NCI-H460 (cell line): Measurements from ENCODE around the gene EPYC. TPM values are rescaled to one million over a fixed set of nuclear protein-coding genes. Genes with fewer than 3 reads are reported as not detected.
"Not testable (repeated sequence)": the region's sequence is repeated elsewhere in the genome, so short reads cannot be mapped to it uniquely, and the experiment has no call there.

Source experiments
- DNase-seq: peaks from one replicate; pipeline ENCODE4 v3.0.0-alpha.2; 2016; ENCODE audit warnings: low read depth; ENCODE audit errors: extremely low read depth
- total RNA-seq: library from RNA; depleted of rRNA; stranded (reverse); fragments of >200 nt; shearing (Covaris generic); gene quantifications from 2 replicates; pipeline ENCODE4 v1.2.3, GENCODE V29; 2014

EPYC gene
- total RNA-seq, 1 experiment from 2014 or later, result not detected

- no peak for DNase-seq
These were observed 12.8 kb downstream of the EPYC start for GRCh38 chr12:90991952-90992465.

GRCh38 chr12:90990611-90991010 is 14.2 kb downstream of the EPYC start:
- DNase-seq, result no peak

- no peak for DNase-seq
These were observed 15.1 kb downstream of the EPYC start for GRCh38 chr12:90989686-90990111.

- DNase-seq, result no peak
These were observed 17.3 kb downstream of the EPYC start for GRCh38 chr12:90987520-90987919.

GRCh38 chr12:90987101-90987500 is 17.7 kb downstream of the EPYC start:
- DNase-seq, result no peak

- DNase-seq, result not testable (repeated sequence)
These were observed 19.4 kb downstream of the EPYC start for GRCh38 chr12:90985331-90985730.

GRCh38 chr12:90984114-90984513 is 20.7 kb downstream of the EPYC start:
- DNase-seq, result no peak

- no peak for DNase-seq
These were observed 22.6 kb downstream of the EPYC start for GRCh38 chr12:90982170-90982569.

- no peak for DNase-seq
These were observed 24.8 kb downstream of the EPYC start for GRCh38 chr12:90979951-90980350.

GRCh38 chr12:90979019-90979418 is 25.8 kb downstream of the EPYC start:
- no peak for DNase-seq

GRCh38 chr12:90978117-90978770 is 26.5 kb downstream of the EPYC start:
- peak; percentile 53 for DNase-seq

- DNase-seq, result no peak
These were observed 27.5 kb downstream of the EPYC start for GRCh38 chr12:90977224-90977623.

GRCh38 chr12:90974286-90974685 is 30.5 kb downstream of the EPYC start:
- DNase-seq, result no peak

- DNase-seq, result no peak
These were observed 32.5 kb downstream of the EPYC start for GRCh38 chr12:90972226-90972625.

GRCh38 chr12:90970911-90971310 is 33.9 kb downstream of the EPYC start:
- no peak for DNase-seq

- no peak for DNase-seq
These were observed 34.3 kb downstream of the EPYC start for GRCh38 chr12:90970471-90970870.

- no peak for DNase-seq
These were observed 34.9 kb downstream of the EPYC start for GRCh38 chr12:90969851-90970250.

GRCh38 chr12:90969346-90969745 is 35.4 kb downstream of the EPYC start:
- DNase-seq, result no peak

- DNase-seq, result no peak
These were observed 39.6 kb downstream of the EPYC start for GRCh38 chr12:90965204-90965603.

GRCh38 chr12:90964616-90965015 is 40.2 kb downstream of the EPYC start:
- DNase-seq, result no peak

GRCh38 chr12:90963946-90964345 is 40.8 kb downstream of the EPYC start:
- DNase-seq, result no peak

GRCh38 chr12:90961154-90961553 is 43.6 kb downstream of the EPYC start:
- no peak for DNase-seq
